Measurements from ENCODE around the gene TNRC6C. TPM values are rescaled to one million over a fixed set of nuclear protein-coding genes. Genes with fewer than 3 reads are reported as not detected.
"Not testable (repeated sequence)": the region's sequence is repeated elsewhere in the genome, so short reads cannot be mapped to it uniquely, and the experiment has no call there.

The TNRC6C gene
- total and polyA plus RNA-seq, 9 of the 15 experiments (the other 6 are each of a cell fraction or from before 2014, with no cell fraction given), result 0.20 to 4.9 (median 2.3) TPM

DNA sequence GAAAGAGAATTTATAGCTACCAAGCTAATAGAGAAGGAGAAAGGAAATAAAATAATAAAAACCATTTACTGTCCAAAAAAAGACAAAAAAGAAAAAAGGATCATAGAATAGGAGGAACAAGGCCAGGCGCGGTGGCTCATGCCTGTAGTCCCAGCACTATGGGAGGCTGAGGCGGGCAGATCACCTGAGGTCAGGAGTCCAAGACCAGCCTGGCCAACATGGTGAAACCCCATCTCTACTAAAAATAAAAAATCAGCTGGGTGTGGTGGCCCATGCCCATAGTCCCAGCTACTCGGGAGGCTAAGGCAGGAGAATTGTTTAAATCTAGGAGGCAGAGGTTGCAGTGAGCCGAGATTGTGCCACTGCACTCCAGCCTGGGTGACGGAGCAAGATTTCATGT lies 23.9 kb downstream of the TNRC6C start:
- H3K27ac ChIP-seq (ENCODE audit: extremely low read depth, low read depth, low read length); FAIRE-seq; DNase-seq (ENCODE audit: extremely low read depth in 1 of 4, low spot score in 3 of 4); H3K9me3 ChIP-seq (replicated peaks; ENCODE audit: control insufficient read depth, insufficient read depth, low read depth, low read length); POLR2A ChIA-PET; H3K4me3 ChIP-seq; CTCF ChIA-PET (ENCODE audit: low intra/inter-chr PET ratio); H3K9ac ChIP-seq (ENCODE audit: insufficient read depth in 1 of 2, low read depth in 2 of 2, low read length in 2 of 2); H3K79me2 ChIP-seq (ENCODE audit: control insufficient read depth, insufficient read depth, low read length); H3K4me1 ChIP-seq (replicated peaks in 1 of 2; ENCODE audit: control insufficient read depth in 2 of 2, insufficient read depth in 2 of 2, low read length in 2 of 2); ATAC-seq; H3K9me1 ChIP-seq (ENCODE audit: control insufficient read depth, insufficient read depth, low read length); BruUV-seq (replicated peaks); H2AFZ ChIP-seq (ENCODE audit: low read depth, low read length); H4K20me1 ChIP-seq (replicated peaks; ENCODE audit: control insufficient read depth, insufficient read depth, low read length); in situ Hi-C loops (cut with MboI); H3K27me3 ChIP-seq (ENCODE audit: control insufficient read depth in 2 of 2, insufficient read depth in 2 of 2, low read length in 2 of 2); H3K36me3 ChIP-seq (ENCODE audit: control insufficient read depth, insufficient read depth, low read length); H3K4me2 ChIP-seq (ENCODE audit: insufficient read depth, low read length); intact Hi-C loops (cut with micrococcal nuclease): not testable (repeated sequence)
- 58% methylated on average over 6 of the region's 6 CpGs for WGBS (ENCODE audit: insufficient coverage, low coverage, missing lambda C conversion rate)

GRCh38 chr17:77990301-77990700 lies 31.8 kb downstream of the TNRC6C start:
- Histone ChIP-seq H3K9me1 (ENCODE audit: control insufficient read depth, insufficient read depth, low read length) (no peaks in the 10 kb centered on the region), H3K27ac (ENCODE audit: extremely low read depth, low read depth, low read length) (no peak overlapping the region), H4K20me1 (replicated peaks; ENCODE audit: control insufficient read depth, insufficient read depth, low read length) (no peaks in the 10 kb centered on the region), H2AFZ (ENCODE audit: low read depth, low read length) (no peak overlapping the region), H3K9ac (ENCODE audit: insufficient read depth in 1 of 2, low read depth in 2 of 2, low read length in 2 of 2) (no peak overlapping the region), H3K27me3 (ENCODE audit: control insufficient read depth in 2 of 2, insufficient read depth in 2 of 2, low read length in 2 of 2) (no peaks in the 10 kb centered on the region), H3K4me3 (no peak overlapping the region), H3K79me2 (ENCODE audit: control insufficient read depth, insufficient read depth, low read length) (no peaks in the 10 kb centered on the region), H3K4me1 (replicated peaks in 1 of 2; ENCODE audit: control insufficient read depth in 2 of 2, insufficient read depth in 2 of 2, low read length in 2 of 2) (no peaks in the 10 kb centered on the region; a peak in 1 of 5 replicates), H3K36me3 (ENCODE audit: control insufficient read depth, insufficient read depth, low read length) (no peaks in the 10 kb centered on the region), H3K9me3 (replicated peaks; ENCODE audit: control insufficient read depth, insufficient read depth, low read depth, low read length) (no peaks in the 10 kb centered on the region), H3K4me2 (ENCODE audit: insufficient read depth, low read length) (no peak overlapping the region)
- BruUV-seq (replicated peaks), result no TSS peak
- CTCF ChIA-PET (ENCODE audit: low intra/inter-chr PET ratio), result no interaction called here
- POLR2A ChIA-PET, result no interaction called here
- FAIRE-seq, result no peak
- no peak for ATAC-seq
- TF ChIP-seq KAT8 (IDR thresholded peaks at IDR 0.05; ENCODE audit: low read depth) (no peak), MEF2A (IDR thresholded peaks at IDR 0.05; ENCODE audit: control insufficient read depth, low read depth, low read length) (no peak), CLOCK (CRISPR knock-in tag; IDR thresholded peaks at IDR 0.05; ENCODE audit: borderline replicate concordance) (no peak)
- TF ChIP-seq, protein P1, sequence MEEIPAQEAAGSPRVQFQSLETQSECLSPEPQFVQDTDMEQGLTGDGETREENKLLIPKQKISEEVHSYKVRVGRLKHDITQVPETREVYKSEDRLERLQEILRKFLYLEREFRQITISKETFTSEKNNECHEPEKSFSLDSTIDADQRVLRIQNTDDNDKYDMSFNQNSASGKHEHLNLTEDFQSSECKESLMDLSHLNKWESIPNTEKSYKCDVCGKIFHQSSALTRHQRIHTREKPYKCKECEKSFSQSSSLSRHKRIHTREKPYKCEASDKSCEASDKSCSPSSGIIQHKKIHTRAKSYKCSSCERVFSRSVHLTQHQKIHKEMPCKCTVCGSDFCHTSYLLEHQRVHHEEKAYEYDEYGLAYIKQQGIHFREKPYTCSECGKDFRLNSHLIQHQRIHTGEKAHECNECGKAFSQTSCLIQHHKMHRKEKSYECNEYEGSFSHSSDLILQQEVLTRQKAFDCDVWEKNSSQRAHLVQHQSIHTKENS (CRISPR knock-in tag; IDR thresholded peaks at IDR 0.05), result no peak
- no peak for DNase-seq (ENCODE audit: extremely low read depth in 1 of 4, low spot score in 3 of 4)
- 25% methylated on average over 3 of the region's 3 CpGs for WGBS (ENCODE audit: insufficient coverage, low coverage, missing lambda C conversion rate)
- in situ Hi-C loops (cut with MboI) (no loop called here), intact Hi-C loops (cut with micrococcal nuclease) (no loop called here)

- H3K27me3 ChIP-seq (ENCODE audit: control insufficient read depth in 2 of 2, insufficient read depth in 2 of 2, low read length in 2 of 2); H3K4me2 ChIP-seq (ENCODE audit: insufficient read depth, low read length); in situ Hi-C loops (cut with MboI); H4K20me1 ChIP-seq (replicated peaks; ENCODE audit: control insufficient read depth, insufficient read depth, low read length); H3K4me3 ChIP-seq; intact Hi-C loops (cut with micrococcal nuclease); ATAC-seq; H3K9me3 ChIP-seq (replicated peaks; ENCODE audit: control insufficient read depth, insufficient read depth, low read depth, low read length); FAIRE-seq; H3K9me1 ChIP-seq (ENCODE audit: control insufficient read depth, insufficient read depth, low read length); H3K4me1 ChIP-seq (replicated peaks in 1 of 2; ENCODE audit: control insufficient read depth in 2 of 2, insufficient read depth in 2 of 2, low read length in 2 of 2); H2AFZ ChIP-seq (ENCODE audit: low read depth, low read length); CTCF ChIA-PET (ENCODE audit: low intra/inter-chr PET ratio); H3K79me2 ChIP-seq (ENCODE audit: control insufficient read depth, insufficient read depth, low read length); BruUV-seq (replicated peaks); DNase-seq (ENCODE audit: extremely low read depth in 1 of 4, low spot score in 3 of 4); POLR2A ChIA-PET; H3K9ac ChIP-seq (ENCODE audit: insufficient read depth in 1 of 2, low read depth in 2 of 2, low read length in 2 of 2); H3K27ac ChIP-seq (ENCODE audit: extremely low read depth, low read depth, low read length); H3K36me3 ChIP-seq (ENCODE audit: control insufficient read depth, insufficient read depth, low read length): not testable (repeated sequence)
- WGBS (ENCODE audit: insufficient coverage, low coverage, missing lambda C conversion rate), result 75% methylated on average over 7 of the region's 7 CpGs
These were observed 35.2 kb downstream of the TNRC6C start for GRCh38 chr17:77993735-77994134.
